Glutamatergic neuron (in vitro differentiated cells): ENCODE data around the gene ATP2C2. TPM values are rescaled to one million over a fixed set of nuclear protein-coding genes. Genes with fewer than 3 reads are reported as not detected.

ENCODE experiments used
- DNase-seq: peaks from one replicate; pipeline ENCODE4 v3.0.0; 2022
- H3K27ac Mint-ChIP-seq: one replicate; pipeline ENCODE4 v1.8.0; 2020; ENCODE audit warnings: mild to moderate bottlenecking, mixed read lengths, inconsistent platforms; ENCODE audit not compliant: unreplicated experiment
- H3K27me3 Mint-ChIP-seq: one replicate; pipeline ENCODE4 v1.8.0; 2020; ENCODE audit warnings: mild to moderate bottlenecking, moderate library complexity, mixed read lengths, inconsistent platforms; ENCODE audit not compliant: unreplicated experiment
- H3K36me3 Mint-ChIP-seq: one replicate; pipeline ENCODE4 v1.8.0; 2020; ENCODE audit warnings: mild to moderate bottlenecking, mixed read lengths, inconsistent platforms; ENCODE audit not compliant: unreplicated experiment
- H3K4me1 Mint-ChIP-seq: one replicate; pipeline ENCODE4 v1.8.0; 2020; ENCODE audit warnings: mild to moderate bottlenecking, low read depth, mixed read lengths, inconsistent platforms; ENCODE audit not compliant: unreplicated experiment
- H3K4me3 Mint-ChIP-seq: one replicate; pipeline ENCODE4 v1.8.0; 2020; ENCODE audit warnings: mild to moderate bottlenecking, mixed read lengths, inconsistent platforms; ENCODE audit not compliant: unreplicated experiment
- H3K9me3 Mint-ChIP-seq: one replicate; pipeline ENCODE4 v1.8.0; 2020; ENCODE audit warnings: mild to moderate bottlenecking, moderate library complexity, mixed read lengths, inconsistent platforms; ENCODE audit not compliant: unreplicated experiment
- total RNA-seq: library from RNA; stranded (reverse); fragmentation: NEBNext Ultra II Directional; extraction: Animal tissue kit (Norgen Biotek cat#: 25700); gene quantifications from one replicate; pipeline ENCODE4 v1.2.1, GENCODE V29; 2021; ENCODE audit not compliant: unreplicated experiment
- TF ChIP-seq, protein P1 (sequence below): fragments of 200-600 bp; sonication (generic); IDR thresholded peaks from one replicate; pipeline ENCODE4 v1.5.0; 2021; ENCODE audit not compliant: partially characterized antibody, unreplicated experiment

The ATP2C2 gene
- total RNA-seq, 1 donor from 2014 or later, result not detected

DNA sequence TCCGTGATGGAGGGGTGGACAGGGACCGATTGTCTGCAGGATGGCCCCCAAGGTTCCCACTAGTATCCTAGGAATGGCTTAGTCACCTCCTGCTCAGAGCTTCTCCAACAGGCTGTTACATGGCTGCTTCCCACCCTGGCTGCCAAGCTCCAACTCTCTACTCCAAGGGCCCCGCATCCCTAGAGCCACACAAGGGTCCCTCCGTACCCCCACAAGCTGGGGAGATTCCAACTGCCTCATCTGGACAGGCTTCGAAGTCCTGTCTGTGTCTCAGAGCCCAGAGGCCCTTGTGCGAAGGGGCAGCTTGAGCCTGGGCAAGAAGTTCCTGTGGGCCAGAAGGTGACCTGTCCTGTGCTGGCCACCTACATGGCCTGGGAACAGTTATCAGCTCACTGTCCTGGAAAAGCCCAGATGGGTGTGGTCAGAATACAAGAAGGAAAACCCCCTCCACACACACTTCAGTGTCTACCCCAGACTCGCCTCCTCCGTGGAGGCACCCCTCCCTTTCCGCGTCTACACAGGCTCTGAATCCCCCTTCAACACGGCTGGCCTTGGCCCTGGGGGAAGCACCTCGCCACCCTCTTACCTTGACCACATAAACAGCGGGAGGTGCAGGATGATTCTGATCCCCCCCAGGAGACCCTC, 135.5 kb downstream of the ATP2C2 start:
- Mint-ChIP-seq H3K27ac (peak overlapping the region; percentile 8), H3K9me3 (peaks cover 2% of the 10 kb centered on the region)

DNA sequence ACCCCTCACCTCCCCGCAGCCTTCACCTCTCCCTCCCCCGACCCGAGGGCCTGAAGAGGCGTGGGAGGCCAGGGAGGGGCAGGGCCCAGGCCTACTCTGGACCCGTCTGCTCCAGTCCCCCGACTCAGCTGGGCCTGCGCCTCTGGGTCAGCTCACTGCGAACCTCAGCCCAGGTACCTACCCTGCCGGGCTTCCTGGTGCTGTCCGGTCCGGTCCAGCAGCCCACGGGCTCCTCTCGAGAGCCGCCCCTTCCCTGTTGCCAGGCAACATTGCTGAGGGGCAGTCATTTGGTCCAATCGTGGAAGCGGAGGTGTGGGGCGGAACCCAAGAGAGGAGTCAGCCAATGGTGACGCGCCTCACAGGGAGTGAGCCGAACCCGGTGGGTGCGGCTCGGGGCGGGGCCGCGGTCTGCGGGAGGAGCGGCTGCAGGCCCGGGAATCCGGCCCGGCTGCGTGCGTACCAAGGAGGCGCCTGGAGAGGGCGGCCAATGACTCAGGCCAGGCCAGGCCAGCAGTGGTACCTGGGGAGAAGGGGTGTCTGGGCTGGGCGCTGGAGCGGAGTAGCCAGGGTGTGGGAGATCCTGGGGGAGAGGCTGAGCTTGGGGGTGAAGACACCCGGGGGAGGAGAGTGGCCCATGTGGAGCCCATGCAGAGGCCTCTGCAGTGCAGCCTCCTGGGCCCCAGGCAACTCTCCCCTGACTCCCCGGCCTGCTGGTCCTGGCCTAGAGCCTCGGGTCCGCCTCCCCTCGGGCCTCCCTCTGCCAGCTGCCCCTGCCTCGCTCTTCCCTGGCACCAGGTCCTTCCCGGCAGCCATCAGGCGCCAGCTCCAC, 136.3 kb downstream of the ATP2C2 start, which contains the start of gene MEAK7:
Gene MEAK7, minus strand, starts transcription at position 240 of the 829 bp plus-strand sequence. CDS start 6,573 bp downstream, outside the sequence.
- H3K4me1 Mint-ChIP-seq, result peaks cover 15% of the 10 kb centered on the region
- H3K27me3 Mint-ChIP-seq, result peaks cover 6% of the 10 kb centered on the region
- peak within 1 kb of the TSS; percentile 90 for H3K4me3 Mint-ChIP-seq
- TF ChIP-seq, protein P1, sequence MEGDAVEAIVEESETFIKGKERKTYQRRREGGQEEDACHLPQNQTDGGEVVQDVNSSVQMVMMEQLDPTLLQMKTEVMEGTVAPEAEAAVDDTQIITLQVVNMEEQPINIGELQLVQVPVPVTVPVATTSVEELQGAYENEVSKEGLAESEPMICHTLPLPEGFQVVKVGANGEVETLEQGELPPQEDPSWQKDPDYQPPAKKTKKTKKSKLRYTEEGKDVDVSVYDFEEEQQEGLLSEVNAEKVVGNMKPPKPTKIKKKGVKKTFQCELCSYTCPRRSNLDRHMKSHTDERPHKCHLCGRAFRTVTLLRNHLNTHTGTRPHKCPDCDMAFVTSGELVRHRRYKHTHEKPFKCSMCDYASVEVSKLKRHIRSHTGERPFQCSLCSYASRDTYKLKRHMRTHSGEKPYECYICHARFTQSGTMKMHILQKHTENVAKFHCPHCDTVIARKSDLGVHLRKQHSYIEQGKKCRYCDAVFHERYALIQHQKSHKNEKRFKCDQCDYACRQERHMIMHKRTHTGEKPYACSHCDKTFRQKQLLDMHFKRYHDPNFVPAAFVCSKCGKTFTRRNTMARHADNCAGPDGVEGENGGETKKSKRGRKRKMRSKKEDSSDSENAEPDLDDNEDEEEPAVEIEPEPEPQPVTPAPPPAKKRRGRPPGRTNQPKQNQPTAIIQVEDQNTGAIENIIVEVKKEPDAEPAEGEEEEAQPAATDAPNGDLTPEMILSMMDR, result no peak
- H3K27ac Mint-ChIP-seq, result peak within 1 kb of the TSS; percentile 81
- H3K36me3 Mint-ChIP-seq, result no peaks in the 10 kb centered on the region
- peak; percentile 99 for DNase-seq
- peaks cover 2% of the 10 kb centered on the region for H3K9me3 Mint-ChIP-seq

More for the DNA sequence above, 135.5 kb downstream of the ATP2C2 start:
- TF ChIP-seq, protein P1, result no peak
- Mint-ChIP-seq H3K4me1 (peaks cover 8% of the 10 kb centered on the region), H3K36me3 (no peaks in the 10 kb centered on the region), H3K4me3 (peak overlapping the region; percentile 90), H3K27me3 (peaks cover 8% of the 10 kb centered on the region)
- DNase-seq, result no peak

DNA sequence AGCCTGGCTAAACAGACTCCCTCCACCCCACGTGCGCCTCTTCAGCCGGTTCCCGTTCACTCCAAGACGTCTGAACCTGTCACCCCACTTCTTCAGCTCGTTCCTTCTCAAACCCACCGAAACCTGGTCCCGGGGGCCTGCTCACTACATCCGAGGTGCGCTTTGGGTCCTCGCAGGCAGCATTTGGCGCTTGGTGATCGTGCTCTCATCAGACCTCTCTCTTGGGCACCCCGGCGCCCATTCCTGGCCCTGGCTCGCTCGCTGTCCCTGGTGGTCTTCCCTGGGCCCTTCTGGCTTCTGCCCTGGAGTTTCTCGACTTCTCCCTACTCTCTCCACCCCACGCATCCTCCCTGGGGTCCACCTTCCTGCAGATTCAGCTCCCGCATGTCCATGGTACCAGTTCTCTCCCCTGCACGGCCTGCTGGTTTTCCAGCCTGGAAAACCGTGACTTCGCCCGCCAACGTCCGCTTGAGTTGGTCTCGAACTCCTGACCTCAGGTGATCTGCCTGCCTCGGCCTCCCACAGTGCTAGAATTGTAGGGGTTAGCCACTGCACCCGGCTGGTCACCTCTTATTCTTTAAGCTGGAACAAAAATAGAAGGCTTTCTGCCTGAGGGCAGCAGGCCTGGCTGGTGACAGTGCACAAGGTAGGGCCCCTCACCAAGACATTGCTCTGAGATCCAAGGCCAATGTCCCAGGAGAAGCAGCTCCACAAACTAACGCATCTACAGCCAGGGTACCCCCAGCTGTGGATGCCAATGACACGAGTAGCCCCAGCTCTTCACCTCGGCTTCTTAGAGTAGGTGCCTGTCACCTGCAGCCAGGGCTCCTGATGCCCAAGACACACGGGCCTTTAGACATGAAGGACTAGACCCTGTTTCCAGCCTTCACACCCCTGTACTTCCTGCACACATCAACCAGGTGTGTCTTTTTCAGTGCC, 137.2 kb downstream of the ATP2C2 start:
- Mint-ChIP-seq H3K4me3 (peak overlapping the region; percentile 79), H3K27ac (peak overlapping the region; percentile 81), H3K9me3 (peaks cover 2% of the 10 kb centered on the region), H3K36me3 (no peaks in the 10 kb centered on the region), H3K4me1 (peaks cover 15% of the 10 kb centered on the region), H3K27me3 (peaks cover 6% of the 10 kb centered on the region)
- TF ChIP-seq, protein P1, result no peak
- DNase-seq, result no peak

DNA sequence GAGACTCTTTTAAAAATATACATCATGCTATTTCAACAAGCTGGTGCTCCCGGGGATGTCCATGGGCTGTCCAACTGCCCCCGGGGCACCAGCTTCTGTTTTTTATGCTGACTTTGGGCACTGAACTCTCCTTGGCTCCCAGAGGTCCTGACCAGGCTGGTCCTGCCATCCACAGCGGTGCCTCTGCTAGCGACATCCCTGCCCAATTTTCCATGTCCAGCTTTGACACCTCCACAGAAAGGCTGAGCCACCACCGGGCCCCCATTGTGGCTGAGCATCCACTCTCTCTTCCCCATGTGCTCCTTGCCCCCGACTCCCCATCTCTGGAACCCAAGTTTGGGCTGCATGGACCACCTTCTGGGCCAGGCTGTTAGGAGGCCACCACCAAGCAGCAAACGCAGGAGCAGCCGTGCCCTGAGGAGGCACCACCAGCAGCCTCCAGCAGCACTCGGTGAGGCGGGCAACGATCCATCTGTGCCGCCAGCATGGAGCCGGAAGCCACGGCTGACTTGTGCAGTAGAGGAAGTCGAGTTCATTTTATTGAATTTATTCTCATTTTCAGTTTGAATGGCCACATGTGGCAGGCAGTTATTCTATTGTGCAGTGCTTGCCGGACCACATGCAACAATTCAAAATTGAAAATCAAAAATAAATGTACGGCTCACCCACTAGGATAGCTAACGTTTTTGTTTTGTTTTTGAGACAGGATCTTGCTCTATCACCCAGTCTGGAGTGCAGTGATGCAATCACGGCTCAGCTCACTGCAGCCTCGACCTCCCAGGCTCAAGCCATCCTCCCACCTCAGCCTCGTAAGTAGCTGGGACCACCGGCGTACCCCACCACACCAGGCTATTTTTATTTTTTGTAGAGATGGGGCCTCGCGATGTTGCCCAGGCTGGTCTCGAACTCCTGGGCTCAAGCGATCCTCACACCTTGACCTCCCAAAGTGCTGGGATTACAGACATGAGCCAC, 139.0 kb downstream of the ATP2C2 start:
- Mint-ChIP-seq H3K4me3 (no peak overlapping the region), H3K36me3 (no peaks in the 10 kb centered on the region), H3K9me3 (peaks cover 3% of the 10 kb centered on the region), H3K4me1 (peaks cover 25% of the 10 kb centered on the region), H3K27me3 (peaks cover 6% of the 10 kb centered on the region), H3K27ac (no peak overlapping the region)
- DNase-seq, result no peak
- TF ChIP-seq, protein P1, result no peak
